ENCODE measurements around the gene PISD.

The PISD gene

GRCh38 chr22:31585161-31585859 is 76.7 kb downstream of the PISD start:
- no peak overlapping the region for H3K27ac ChIP-seq (ENCODE audit: extremely low read depth, low read depth, low read length)
- no peak for TF ChIP-seq PBX3 (CRISPR knock-in tag; IDR thresholded peaks at IDR 0.05)
- TF ChIP-seq ZNF510 (tag by site-specific recombination; IDR thresholded peaks at IDR 0.05; ENCODE audit: insufficient replicate concordance) = no peak
- no peak for TF ChIP-seq ZNF140 (tag by site-specific recombination; IDR thresholded peaks at IDR 0.05)
- TF ChIP-seq PATZ1 (tag by site-specific recombination; IDR thresholded peaks at IDR 0.05) = no peak
- TF ChIP-seq ZNF112 (tag by site-specific recombination; IDR thresholded peaks at IDR 0.05) = no peak
- TF ChIP-seq REST (tag by site-specific recombination; IDR thresholded peaks at IDR 0.05) = no peak
- no peak for TF ChIP-seq ZNF624 (tag by site-specific recombination; IDR thresholded peaks at IDR 0.05)
- no peak for TF ChIP-seq ZNF169 (tag by site-specific recombination; IDR thresholded peaks at IDR 0.05)
- TF ChIP-seq ZNF501 (tag by site-specific recombination; IDR thresholded peaks at IDR 0.05) = no peak
- TF ChIP-seq ZNF26 (tag by site-specific recombination; IDR thresholded peaks at IDR 0.05) = no peak
- TF ChIP-seq ZNF561 (tag by site-specific recombination; IDR thresholded peaks at IDR 0.05; ENCODE audit: borderline replicate concordance) = no peak
- TF ChIP-seq ZNF302 (tag by site-specific recombination; IDR thresholded peaks at IDR 0.05; ENCODE audit: low read depth) = no peak
- no peak for TF ChIP-seq ZBTB44 (tag by site-specific recombination; IDR thresholded peaks at IDR 0.05)
- TF ChIP-seq ZNF677 (tag by site-specific recombination; IDR thresholded peaks at IDR 0.05) = no peak
- TF ChIP-seq ZNF747 (tag by site-specific recombination; IDR thresholded peaks at IDR 0.05) = no peak
- no peak for TF ChIP-seq ZNF670 (tag by site-specific recombination; IDR thresholded peaks at IDR 0.05; ENCODE audit: low read depth)
- no peak for TF ChIP-seq BCL11A (tag by site-specific recombination; IDR thresholded peaks at IDR 0.05; ENCODE audit: low read depth)
- TF ChIP-seq ZFP3 (tag by site-specific recombination; IDR thresholded peaks at IDR 0.05; ENCODE audit: low read depth) = no peak
- no peak for TF ChIP-seq ZSCAN5A (tag by site-specific recombination; IDR thresholded peaks at IDR 0.05)
- CTCF ChIA-PET = interaction anchor here (1.0 to 2.7 kb wide), 2 partner anchors 29 to 385 kb away, joined by 3 to 12 read pairs; no protein-coding TSS in a partner anchor
- H3K4me1 ChIP-seq (ENCODE audit: control insufficient read depth, insufficient read depth, low read length) = no peaks in the 10 kb centered on the region
- no peak overlapping the region for H3K4me3 ChIP-seq (ENCODE audit: low read depth, low read length)
- POLR2A ChIA-PET = no interaction called here
- no peaks in the 10 kb centered on the region for H3K9me3 ChIP-seq (ENCODE audit: control insufficient read depth, insufficient read depth, low read depth, low read length)
- peaks cover 8 to 57% of the 10 kb centered on the region in 2 experiments; a peak in 2 of 3 replicates for H3K36me3 ChIP-seq (ENCODE audit: control insufficient read depth in 2 of 2, insufficient read depth in 1 of 2, low read length in 2 of 2)
